Stimulated activated naive CD8-positive, alpha-beta T cell treated with anti-CD3 and anti-CD28 coated beads, Interleukin-15, Interleukin-2, amounts not matched to agents 100 ng/mL and 50 ng/mL, for 24 hours (primary cell): ENCODE data around the gene RBM39.
"Not testable (repeated sequence)": the region's sequence is repeated elsewhere in the genome, so short reads cannot be mapped to it uniquely, and the experiment has no call there.

Experiments
- H3K27ac Mint-ChIP-seq: one replicate; pipeline ENCODE4 v1.8.0; 2021; ENCODE audit warnings: mild to moderate bottlenecking, mixed read lengths
- H3K27me3 Mint-ChIP-seq: one replicate; pipeline ENCODE4 v1.8.0; 2021; ENCODE audit warnings: mixed read lengths
- H3K36me3 Mint-ChIP-seq: one replicate; pipeline ENCODE4 v1.8.0; 2021; ENCODE audit warnings: low read depth, mixed read lengths
- H3K4me1 Mint-ChIP-seq: one replicate; pipeline ENCODE4 v1.8.0; 2021; ENCODE audit warnings: low read depth, mixed read lengths
- H3K4me3 Mint-ChIP-seq: one replicate; pipeline ENCODE4 v1.8.0; 2021; ENCODE audit warnings: mild to moderate bottlenecking, mixed read lengths
- H3K9me3 Mint-ChIP-seq: one replicate; pipeline ENCODE4 v1.8.0; 2021; ENCODE audit warnings: mixed read lengths

The RBM39 gene

GRCh38 chr20:35710039-35710438 lies 32.0 kb downstream of the RBM39 start:
- Mint-ChIP-seq H3K9me3 (no peaks in the 10 kb centered on the region), H3K36me3 (peaks cover 88% of the 10 kb centered on the region), H3K4me3 (no peak overlapping the region), H3K4me1 (peaks cover 59% of the 10 kb centered on the region), H3K27me3 (no peaks in the 10 kb centered on the region), H3K27ac (no peak overlapping the region)

GRCh38 chr20:35709259-35709658 lies 32.8 kb downstream of the RBM39 start:
- Mint-ChIP-seq H3K9me3 (no peaks in the 10 kb centered on the region), H3K36me3 (peaks cover 90% of the 10 kb centered on the region)

GRCh38 chr20:35708502-35708901 lies 33.6 kb downstream of the RBM39 start:
- Mint-ChIP-seq H3K27me3 (no peaks in the 10 kb centered on the region), H3K36me3 (peaks cover 90% of the 10 kb centered on the region), H3K4me3 (no peak overlapping the region), H3K27ac (no peak overlapping the region), H3K9me3 (no peaks in the 10 kb centered on the region), H3K4me1 (peaks cover 62% of the 10 kb centered on the region)

More at GRCh38 chr20:35709259-35709658, 32.8 kb downstream of the RBM39 start:
- H3K4me1 Mint-ChIP-seq, result peaks cover 62% of the 10 kb centered on the region
- peak overlapping the region; percentile 86 for H3K27ac Mint-ChIP-seq
- H3K4me3 Mint-ChIP-seq, result no peak overlapping the region
- no peaks in the 10 kb centered on the region for H3K27me3 Mint-ChIP-seq

- H3K36me3 Mint-ChIP-seq, result peaks cover 93% of the 10 kb centered on the region
- H3K9me3 Mint-ChIP-seq, H3K27ac Mint-ChIP-seq, H3K4me3 Mint-ChIP-seq, H3K27me3 Mint-ChIP-seq: not testable (repeated sequence)
- H3K4me1 Mint-ChIP-seq, result peaks cover 53% of the 10 kb centered on the region
Measured at GRCh38 chr20:35706591-35707529, 35.2 kb downstream of the RBM39 start.

- Mint-ChIP-seq H3K36me3 (peaks cover 91% of the 10 kb centered on the region), H3K4me1 (peaks cover 49% of the 10 kb centered on the region)
- not testable (repeated sequence) for H3K27ac Mint-ChIP-seq, H3K4me3 Mint-ChIP-seq, H3K9me3 Mint-ChIP-seq, H3K27me3 Mint-ChIP-seq
Measured at GRCh38 chr20:35705894-35706293, 36.2 kb downstream of the RBM39 start.

GRCh38 chr20:35704514-35705261 lies 37.4 kb downstream of the RBM39 start:
- Mint-ChIP-seq H3K4me3 (no peak overlapping the region), H3K27ac (peak overlapping the region; percentile 36), H3K36me3 (peaks cover 84% of the 10 kb centered on the region), H3K27me3 (no peaks in the 10 kb centered on the region), H3K4me1 (peaks cover 47% of the 10 kb centered on the region), H3K9me3 (no peaks in the 10 kb centered on the region)

GRCh38 chr20:35702824-35703695 lies 39.0 kb downstream of the RBM39 start:
- Mint-ChIP-seq H3K27me3 (no peaks in the 10 kb centered on the region), H3K27ac (peak overlapping the region; percentile 70), H3K4me3 (no peak overlapping the region), H3K9me3 (no peaks in the 10 kb centered on the region), H3K36me3 (peaks cover 70% of the 10 kb centered on the region), H3K4me1 (peaks cover 41% of the 10 kb centered on the region)

- Mint-ChIP-seq H3K27me3 (no peaks in the 10 kb centered on the region), H3K4me3 (no peak overlapping the region), H3K4me1 (peaks cover 49% of the 10 kb centered on the region)
Measured at GRCh38 chr20:35702051-35702823, 39.8 kb downstream of the RBM39 start.

GRCh38 chr20:35700625-35701148 lies 41.4 kb downstream of the RBM39 start:
- Mint-ChIP-seq H3K4me3 (peak overlapping the region; percentile 95), H3K27me3 (no peaks in the 10 kb centered on the region), H3K4me1 (peaks cover 54% of the 10 kb centered on the region), H3K27ac (peak overlapping the region; percentile 95), H3K36me3 (peaks cover 62% of the 10 kb centered on the region), H3K9me3 (no peaks in the 10 kb centered on the region)

More at GRCh38 chr20:35702051-35702823, 39.8 kb downstream of the RBM39 start:
- Mint-ChIP-seq H3K27ac (peak overlapping the region; percentile 70), H3K9me3 (no peaks in the 10 kb centered on the region), H3K36me3 (peaks cover 66% of the 10 kb centered on the region)

GRCh38 chr20:35699957-35700624 lies 42.0 kb downstream of the RBM39 start:
- Mint-ChIP-seq H3K27me3 (no peaks in the 10 kb centered on the region), H3K36me3 (peaks cover 62% of the 10 kb centered on the region), H3K4me1 (peaks cover 54% of the 10 kb centered on the region), H3K4me3 (peak overlapping the region; percentile 95), H3K27ac (peak overlapping the region; percentile 95), H3K9me3 (no peaks in the 10 kb centered on the region)

GRCh38 chr20:35699127-35699956 lies 42.7 kb downstream of the RBM39 start, which contains the start of the genes NFS1 and ROMO1:
TSS of gene NFS1 (minus strand) at chr20:35699352. CDS start at chr20:35699288, 64 bp downstream.
TSS of gene ROMO1 (plus strand) at chr20:35699405. CDS start at chr20:35699633, 228 bp downstream.
- peak within 1 kb of the TSS; percentile 95 for H3K4me3 Mint-ChIP-seq
- no peaks in the 10 kb centered on the region for H3K9me3 Mint-ChIP-seq

GRCh38 chr20:35698298-35699126 lies 43.5 kb downstream of the RBM39 start:
- H3K27ac Mint-ChIP-seq, result peak overlapping the region; percentile 91
- H3K9me3 Mint-ChIP-seq, result no peaks in the 10 kb centered on the region

More at GRCh38 chr20:35699127-35699956, 42.7 kb downstream of the RBM39 start, which contains the start of the genes NFS1 and ROMO1:
- H3K36me3 Mint-ChIP-seq, result peaks cover 56% of the 10 kb centered on the region
- H3K4me1 Mint-ChIP-seq, result peaks cover 47% of the 10 kb centered on the region
- H3K27ac Mint-ChIP-seq, result peak within 1 kb of the TSS; percentile 95
- H3K27me3 Mint-ChIP-seq, result no peaks in the 10 kb centered on the region

More at GRCh38 chr20:35698298-35699126, 43.5 kb downstream of the RBM39 start:
- H3K4me1 Mint-ChIP-seq, result peaks cover 39% of the 10 kb centered on the region
- H3K4me3 Mint-ChIP-seq, result peak overlapping the region; percentile 95
- H3K27me3 Mint-ChIP-seq, result no peaks in the 10 kb centered on the region
- H3K36me3 Mint-ChIP-seq, result peaks cover 48% of the 10 kb centered on the region
